Endothelial cell of umbilical vein (primary cell): ENCODE measurements around the gene VEGFC. TPM values are rescaled to one million over a fixed set of nuclear protein-coding genes. Genes with fewer than 3 reads are reported as not detected.

ENCODE experiments used
- BruUV-seq: library from RNA; stranded (reverse); fragments of 400-500 nt; replicated peaks from 2 replicates; lab custom pipeline; 2021; lab: Mats Ljungman, UMichigan
- CTCF ChIA-PET: fragments of 300-600, 350-600 bp; sonication (Branson Sonifier 250); formaldehyde crosslinking; loops from one replicate; lab custom pipeline; 2021; ENCODE audit warnings: antibody characterized with exemption, inconsistent platforms; lab: Charles Lee
- POLR2A ChIA-PET: fragments of 300-600, 350-600 bp; sonication (Branson Sonifier 250); formaldehyde crosslinking; loops from one replicate; lab custom pipeline; 2021; ENCODE audit warnings: antibody characterized with exemption, inconsistent platforms; lab: Charles Lee
- DNase-seq: peaks from one replicate; pipeline ENCODE4 v3.0.0-alpha.2; 2011; ENCODE audit warnings: low read depth, low spot score
- FAIRE-seq: peaks from 2 replicates; lab custom pipeline; 2011; peaks lifted over from hg19 to GRCh38; lab: Jason Lieb, UNC
- H2AFZ ChIP-seq: 2 replicates; pipeline ENCODE4 v1.6.0; 2012; ENCODE audit warnings: low read depth, low read length, control low read depth, inconsistent platforms
- H3K27ac ChIP-seq: 2 replicates; pipeline ENCODE4 v1.5.1; 2011; ENCODE audit warnings: low read depth, mild to moderate bottlenecking, control low read depth, low read length, moderate library complexity; ENCODE audit not compliant: insufficient read depth
- H3K27me3 ChIP-seq, 2 experiments: 2 replicates each; pipeline versions ENCODE4 v1.6.0 to v1.6.1; 2011; ENCODE audit warnings: low read length in 2 of 2, mixed read lengths in 1 of 2; ENCODE audit not compliant: control insufficient read depth in 2 of 2, insufficient read depth in 2 of 2
- H3K36me3 ChIP-seq, 2 experiments: 2 replicates in 1 of 2; 3 replicates in 1 of 2; pipeline ENCODE4 v1.5.1; 2011; ENCODE audit warnings: low read length in 2 of 2, mild to moderate bottlenecking in 1 of 2, moderate library complexity in 1 of 2; ENCODE audit not compliant: control insufficient read depth in 2 of 2, insufficient read depth in 2 of 2; ENCODE audit errors: extremely low read depth in 1 of 2
- H3K4me1 ChIP-seq: 3 replicates; pipeline ENCODE4 v1.5.1; 2011; ENCODE audit warnings: mild to moderate bottlenecking, low read length; ENCODE audit not compliant: control insufficient read depth, insufficient read depth; ENCODE audit errors: extremely low read depth
- H3K4me2 ChIP-seq: 2 replicates; pipeline ENCODE4 v1.6.1; 2011; ENCODE audit warnings: low read length, control low read depth, mixed read lengths; ENCODE audit not compliant: insufficient read depth
- H3K4me3 ChIP-seq, 3 experiments: fragments of 200-600 bp in 1 of 3; sonication (generic), shearing (Covaris generic) in 1 of 3; replicated peaks in 1 of 3; 2 replicates each; pipeline ENCODE4 v1.5.1; 2011 to 2016; ENCODE audit warnings: control low read depth in 3 of 3, low read length in 3 of 3, mild to moderate bottlenecking in 2 of 3, inconsistent platforms in 1 of 3, low read depth in 1 of 3, moderate library complexity in 1 of 3; ENCODE audit not compliant: insufficient read depth in 1 of 3
- H3K79me2 ChIP-seq: 2 replicates; pipeline ENCODE4 v1.6.0; 2012; ENCODE audit warnings: low read length, inconsistent platforms; ENCODE audit not compliant: control insufficient read depth, insufficient read depth
- H3K9ac ChIP-seq: replicated peaks from 2 replicates; pipeline ENCODE3; 2011; ENCODE audit warnings: low read length, control low read depth; ENCODE audit not compliant: insufficient read depth; ENCODE audit errors: extremely low read depth
- H3K9me1 ChIP-seq: replicated peaks from 3 replicates; pipeline ENCODE4 v1.6.0; 2011; ENCODE audit warnings: mild to moderate bottlenecking, low read length; ENCODE audit not compliant: control insufficient read depth, insufficient read depth; ENCODE audit errors: extremely low read depth
- H3K9me3 ChIP-seq: replicated peaks from 2 replicates; pipeline ENCODE4 v1.5.1; 2012; ENCODE audit warnings: low read length, inconsistent platforms; ENCODE audit not compliant: control insufficient read depth, insufficient read depth
- H4K20me1 ChIP-seq: replicated peaks from 2 replicates; pipeline ENCODE3; 2011; ENCODE audit warnings: mild to moderate bottlenecking, low read length; ENCODE audit not compliant: control insufficient read depth, insufficient read depth; ENCODE audit errors: extremely low read depth
- CTCF ChIP-seq, 2 donors: IDR thresholded peaks; 1 replicate in 1 of 2; 2 replicates in 1 of 2; pipeline ENCODE4 v1.5.1; 2011; ENCODE audit warnings: low read length in 2 of 2, mild to moderate bottlenecking in 2 of 2, moderate library complexity in 2 of 2, control low read depth in 1 of 2, inconsistent platforms in 1 of 2, low read depth in 1 of 2; ENCODE audit not compliant: insufficient read depth in 1 of 2; ENCODE audit errors: extremely low read depth in 1 of 2
- EZH2 ChIP-seq: IDR thresholded peaks from 2 replicates; pipeline ENCODE4 v1.6.1; 2012; ENCODE audit warnings: borderline replicate concordance, low read depth, mild to moderate bottlenecking, moderate library complexity, low read length, inconsistent platforms; ENCODE audit not compliant: severe bottlenecking
- FOS ChIP-seq: IDR thresholded peaks from 2 replicates; pipeline ENCODE4 v1.6.1; 2011; ENCODE audit warnings: mild to moderate bottlenecking, low read length, moderate library complexity, borderline replicate concordance; ENCODE audit not compliant: insufficient read depth
- GATA2 ChIP-seq: IDR thresholded peaks from 2 replicates; pipeline ENCODE4 v1.7.0; 2011; ENCODE audit warnings: low read depth, mild to moderate bottlenecking, moderate library complexity, mixed read lengths, low read length; ENCODE audit not compliant: insufficient read length, insufficient read depth
- JUN ChIP-seq: IDR thresholded peaks from 2 replicates; pipeline ENCODE4 v1.6.1; 2011; ENCODE audit warnings: borderline replicate concordance, low read depth; ENCODE audit not compliant: insufficient read length, insufficient read depth
- MAX ChIP-seq: IDR thresholded peaks from 2 replicates; pipeline ENCODE4 v1.6.1; 2011; ENCODE audit not compliant: insufficient read depth, insufficient read length
- MYC ChIP-seq: IDR thresholded peaks from one replicate; pipeline ENCODE4 v1.6.1; 2011; ENCODE audit warnings: mild to moderate bottlenecking, low read depth, low read length
- POLR2A ChIP-seq: IDR thresholded peaks from 2 replicates; pipeline ENCODE4 v1.6.1; 2012; ENCODE audit warnings: low read depth, mild to moderate bottlenecking, control low read depth, low read length
- POLR2AphosphoS5 ChIP-seq: IDR thresholded peaks from 2 replicates; pipeline ENCODE4 v1.6.1; 2012; ENCODE audit warnings: low read depth, mild to moderate bottlenecking, control low read depth, low read length, moderate library complexity; ENCODE audit not compliant: insufficient read depth
- dilution Hi-C: fragments of 300-500 bp; cut with MboI; formaldehyde crosslinking; loops from one replicate; pipeline ENCODE4 v1.15.0; 2019; ENCODE audit warnings: low sequenced_read_pairs; ENCODE audit not compliant: extremely low pct_ligation_motif_present
- intact Hi-C: fragments of 100-400 bp; cut with micrococcal nuclease; formaldehyde crosslinking; loops from one replicate; pipeline ENCODE4 v1.10.0; 2022
- polyA plus RNA-seq, 4 experiments: library from polyadenylated mRNA; depleted of rRNA in 3 of 4; stranded (reverse) in 3 of 4; unstranded in 1 of 4; fragments of >200 nt; gene quantifications; 2 replicates each; pipeline versions ENCODE4 v1.2.1 to v1.2.3, GENCODE V29; 2011 to 2012; ENCODE audit warnings: missing spikeins in 1 of 4
- total RNA-seq: library from RNA; stranded (reverse); gene quantifications from 2 replicates; pipeline ENCODE4 v1.2.3, GENCODE V29; 2021

The VEGFC gene
- total and polyA plus RNA-seq, 2 donors (not counting 3 experiments of a cell fraction or from before 2014, with no cell fraction given) = 20.4 to 34.9 TPM

- no peak for TF ChIP-seq FOS
- TF ChIP-seq MYC = no peak
- no peak for TF ChIP-seq POLR2AphosphoS5
- no peak for TF ChIP-seq MAX
- TF ChIP-seq POLR2A = no peak
- Histone ChIP-seq H3K27ac (no peak overlapping the region), H4K20me1 (peaks cover 4% of the 10 kb centered on the region), H3K4me3 (no peak overlapping the region), H3K4me1 (no peaks in the 10 kb centered on the region), H3K27me3 (no peaks in the 10 kb centered on the region), H2AFZ (no peak overlapping the region), H3K79me2 (peaks cover 98% of the 10 kb centered on the region), H3K9me1 (no peaks in the 10 kb centered on the region), H3K4me2 (no peak overlapping the region), H3K9ac (no peak overlapping the region), H3K36me3 (no peaks in the 10 kb centered on the region), H3K9me3 (no peaks in the 10 kb centered on the region)
- ChIA-PET CTCF (no interaction called here), POLR2A (no interaction called here)
- intact Hi-C loops (no loop called here), dilution Hi-C loops (no loop called here)
- BruUV-seq = no TSS peak
- FAIRE-seq (no peak), DNase-seq (no peak)
These were observed 30.9 kb downstream of the VEGFC start for GRCh38 chr4:176761872-176762271.

GRCh38 chr4:176760471-176760870, 32.3 kb downstream of the VEGFC start:
- Histone ChIP-seq H4K20me1 (peaks cover 11% of the 10 kb centered on the region), H3K4me1 (no peaks in the 10 kb centered on the region), H3K79me2 (peaks cover 97% of the 10 kb centered on the region), H3K9me1 (no peaks in the 10 kb centered on the region), H3K36me3 (no peaks in the 10 kb centered on the region), H3K9ac (no peak overlapping the region), H2AFZ (no peak overlapping the region), H3K4me3 (no peak overlapping the region), H3K9me3 (no peaks in the 10 kb centered on the region), H3K27ac (no peak overlapping the region), H3K4me2 (no peak overlapping the region), H3K27me3 (no peaks in the 10 kb centered on the region)
- dilution Hi-C loops (no loop called here), intact Hi-C loops (no loop called here)
- no TSS peak for BruUV-seq
- DNase-seq = no peak
- TF ChIP-seq MAX (no peak), FOS (no peak), POLR2A (no peak), JUN (no peak), GATA2 (no peak), CTCF (IDR thresholded peaks at IDR 0.05; ENCODE audit: extremely low read depth in 1 of 2, insufficient read depth in 1 of 2, low read depth in 1 of 2, low read length in 2 of 2) (no peak), POLR2AphosphoS5 (no peak), EZH2 (no peak), MYC (no peak)
- ChIA-PET CTCF (interaction anchor here (1.0 to 1.2 kb wide), 2 partner anchors 17 to 287 kb away, joined by 3 to 4 read pairs; no protein-coding TSS in a partner anchor), POLR2A (no interaction called here)
- FAIRE-seq = no peak
